Transverse colon (tissue), 4 donors: Measurements from ENCODE around the gene KIF1B.

Experiments used
- EP300 ChIP-seq: sonication (generic); formaldehyde crosslinking; IDR thresholded peaks from one replicate; pipeline ENCODE4 v1.6.1; 2017; ENCODE audit warnings: antibody characterized with exemption, low read depth
- POLR2A ChIP-seq: fragments of 450-650 bp; IDR thresholded peaks from one replicate; pipeline ENCODE4 v1.6.1; 2016; ENCODE audit warnings: antibody characterized with exemption, mild to moderate bottlenecking, moderate library complexity
- POLR2AphosphoS5 ChIP-seq, 3 donors: sonication (generic); formaldehyde crosslinking; IDR thresholded peaks; one replicate each; pipeline ENCODE4 v1.6.1; 2016; ENCODE audit warnings: antibody characterized with exemption in 3 of 3
- TF ChIP-seq, protein P1 (sequence below), 5 experiments: fragments of 200-600 bp in 3 of 5; fragments of 450-650 bp in 2 of 5; sonication (generic) in 3 of 5; IDR thresholded peaks; 1 replicate in 2 of 5; 2 replicates in 3 of 5; pipeline ENCODE4 v1.5.1; 2016 to 2017; ENCODE audit warnings: antibody characterized with exemption in 5 of 5, inconsistent platforms in 3 of 5, mild to moderate bottlenecking in 2 of 5, moderate library complexity in 1 of 5

DNA sequence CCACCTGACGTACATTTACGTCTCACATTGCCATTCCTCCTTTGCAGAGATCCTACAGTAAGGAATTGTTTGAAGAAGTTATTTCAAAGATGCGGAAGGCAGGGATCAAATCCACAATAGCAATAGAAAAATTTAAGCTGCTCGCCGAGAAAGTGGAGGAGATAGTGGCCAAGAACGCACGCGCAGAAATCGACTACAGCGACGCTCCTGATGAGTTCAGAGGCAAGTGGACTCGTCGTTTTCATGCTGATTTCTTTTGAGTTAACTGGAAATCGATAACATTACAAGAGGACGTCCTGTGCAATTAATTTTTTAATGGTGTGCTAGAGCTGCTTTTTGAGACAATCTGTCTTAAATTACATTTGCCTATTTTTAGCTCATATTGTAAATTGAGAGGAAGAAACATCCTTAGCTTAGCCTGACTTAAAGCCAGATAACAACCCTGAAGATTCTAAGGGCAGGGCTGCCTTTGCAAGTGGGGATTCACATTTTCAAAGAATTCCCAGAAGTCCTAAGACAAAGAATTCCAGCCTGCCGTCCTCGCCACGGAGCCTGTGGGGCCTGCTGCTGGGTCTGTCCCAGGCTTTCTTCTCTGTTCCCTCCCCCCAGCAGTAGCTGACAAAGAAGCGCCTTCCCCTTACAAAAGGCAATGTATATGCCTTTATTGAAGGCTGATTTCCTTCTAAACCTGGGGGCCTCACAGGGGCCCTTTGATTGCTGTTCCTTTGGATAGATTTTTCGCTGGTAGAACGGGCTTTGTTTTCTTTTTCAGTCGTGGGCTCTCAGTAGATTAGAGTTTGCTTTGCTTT, 31.6 kb upstream of the KIF1B start:
- TF ChIP-seq, protein P1, sequence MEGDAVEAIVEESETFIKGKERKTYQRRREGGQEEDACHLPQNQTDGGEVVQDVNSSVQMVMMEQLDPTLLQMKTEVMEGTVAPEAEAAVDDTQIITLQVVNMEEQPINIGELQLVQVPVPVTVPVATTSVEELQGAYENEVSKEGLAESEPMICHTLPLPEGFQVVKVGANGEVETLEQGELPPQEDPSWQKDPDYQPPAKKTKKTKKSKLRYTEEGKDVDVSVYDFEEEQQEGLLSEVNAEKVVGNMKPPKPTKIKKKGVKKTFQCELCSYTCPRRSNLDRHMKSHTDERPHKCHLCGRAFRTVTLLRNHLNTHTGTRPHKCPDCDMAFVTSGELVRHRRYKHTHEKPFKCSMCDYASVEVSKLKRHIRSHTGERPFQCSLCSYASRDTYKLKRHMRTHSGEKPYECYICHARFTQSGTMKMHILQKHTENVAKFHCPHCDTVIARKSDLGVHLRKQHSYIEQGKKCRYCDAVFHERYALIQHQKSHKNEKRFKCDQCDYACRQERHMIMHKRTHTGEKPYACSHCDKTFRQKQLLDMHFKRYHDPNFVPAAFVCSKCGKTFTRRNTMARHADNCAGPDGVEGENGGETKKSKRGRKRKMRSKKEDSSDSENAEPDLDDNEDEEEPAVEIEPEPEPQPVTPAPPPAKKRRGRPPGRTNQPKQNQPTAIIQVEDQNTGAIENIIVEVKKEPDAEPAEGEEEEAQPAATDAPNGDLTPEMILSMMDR (IDR thresholded peaks at IDR 0.05), result no peak
- TF ChIP-seq POLR2A, result no peak
- TF ChIP-seq EP300, result no peak
- no peak for TF ChIP-seq POLR2AphosphoS5 (IDR thresholded peaks at IDR 0.05)
